Fibroblast of pulmonary artery (primary cell): ENCODE results near the gene STARD3.

Experiments used
- DNase-seq: peaks from one replicate; pipeline ENCODE4 v3.0.0-alpha.2; 2010; ENCODE audit warnings: low read depth
- H3K4me3 ChIP-seq: replicated peaks from 2 replicates; pipeline ENCODE4 v1.5.1; 2011; ENCODE audit warnings: low read depth, mild to moderate bottlenecking, control low read depth, low read length, moderate library complexity
- TF ChIP-seq, protein P1 (sequence below): IDR thresholded peaks from 2 replicates; pipeline ENCODE4 v1.5.1; 2011; ENCODE audit warnings: mild to moderate bottlenecking, control low read depth, low read length, inconsistent platforms; ENCODE audit errors: missing control alignments

Gene STARD3

DNA sequence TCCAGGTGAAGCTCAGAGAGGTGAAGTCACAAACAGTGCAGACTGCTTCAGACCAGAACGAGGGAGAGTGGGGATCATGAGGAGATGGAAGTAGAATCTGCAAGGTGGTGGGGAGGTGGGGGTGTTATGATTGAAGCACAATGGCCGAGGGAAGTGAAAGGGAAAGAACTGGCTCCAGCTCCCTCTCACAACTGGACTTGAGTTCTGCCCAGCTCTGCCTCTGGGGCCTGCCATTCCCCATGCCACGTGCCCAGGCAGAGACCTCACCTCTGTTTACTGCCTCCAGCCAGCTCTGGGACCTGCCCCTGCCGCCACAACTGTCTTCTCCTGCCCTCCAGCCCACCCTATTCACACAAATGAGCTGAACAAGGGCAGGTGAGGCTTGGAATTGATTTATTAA lies 33.8 kb downstream of the STARD3 start:
- no peak for DNase-seq
- TF ChIP-seq, protein P1, sequence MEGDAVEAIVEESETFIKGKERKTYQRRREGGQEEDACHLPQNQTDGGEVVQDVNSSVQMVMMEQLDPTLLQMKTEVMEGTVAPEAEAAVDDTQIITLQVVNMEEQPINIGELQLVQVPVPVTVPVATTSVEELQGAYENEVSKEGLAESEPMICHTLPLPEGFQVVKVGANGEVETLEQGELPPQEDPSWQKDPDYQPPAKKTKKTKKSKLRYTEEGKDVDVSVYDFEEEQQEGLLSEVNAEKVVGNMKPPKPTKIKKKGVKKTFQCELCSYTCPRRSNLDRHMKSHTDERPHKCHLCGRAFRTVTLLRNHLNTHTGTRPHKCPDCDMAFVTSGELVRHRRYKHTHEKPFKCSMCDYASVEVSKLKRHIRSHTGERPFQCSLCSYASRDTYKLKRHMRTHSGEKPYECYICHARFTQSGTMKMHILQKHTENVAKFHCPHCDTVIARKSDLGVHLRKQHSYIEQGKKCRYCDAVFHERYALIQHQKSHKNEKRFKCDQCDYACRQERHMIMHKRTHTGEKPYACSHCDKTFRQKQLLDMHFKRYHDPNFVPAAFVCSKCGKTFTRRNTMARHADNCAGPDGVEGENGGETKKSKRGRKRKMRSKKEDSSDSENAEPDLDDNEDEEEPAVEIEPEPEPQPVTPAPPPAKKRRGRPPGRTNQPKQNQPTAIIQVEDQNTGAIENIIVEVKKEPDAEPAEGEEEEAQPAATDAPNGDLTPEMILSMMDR: no peak
- H3K4me3 ChIP-seq: no peak overlapping the region

DNA sequence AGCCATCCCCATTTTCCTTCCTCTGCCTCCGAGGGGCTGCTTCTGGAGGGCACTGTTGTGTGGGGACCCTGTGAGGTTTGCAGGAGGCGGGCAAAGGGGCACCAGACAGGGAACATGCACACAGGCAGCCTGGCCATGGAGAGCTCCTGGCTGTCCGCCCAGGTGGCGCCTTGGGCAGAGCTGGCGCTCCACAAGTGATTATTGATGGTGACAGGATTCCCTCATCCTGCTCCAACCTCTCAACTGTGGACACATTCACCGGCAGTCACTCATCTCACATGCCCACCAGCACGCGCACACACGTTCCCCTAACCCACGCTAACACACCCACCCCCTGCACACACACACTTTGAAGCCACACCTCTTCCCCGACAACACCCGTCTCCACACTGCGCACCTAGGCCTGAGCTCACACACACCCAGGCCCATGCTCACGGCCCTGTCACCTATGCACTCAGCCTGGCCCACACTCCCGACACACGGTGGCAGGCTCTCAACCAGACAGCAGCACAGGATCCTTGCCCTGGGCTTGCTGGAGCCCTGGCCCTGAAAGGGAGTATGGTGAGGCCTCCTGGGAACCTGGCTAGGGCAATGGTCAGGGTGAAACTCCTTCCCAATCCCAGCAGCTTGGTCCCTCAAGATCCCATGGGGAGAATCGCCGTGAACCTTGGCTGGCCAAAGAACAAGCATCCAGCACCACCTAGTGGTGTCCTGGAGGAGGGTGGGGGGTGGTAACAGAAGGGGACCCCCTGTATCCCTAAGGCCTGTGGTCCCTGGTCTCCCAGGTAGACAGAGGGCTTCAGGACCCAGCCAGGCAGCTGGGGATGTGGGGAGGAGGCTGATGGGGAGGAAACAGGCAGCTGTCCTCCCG lies 34.9 kb downstream of the STARD3 start:
- H3K4me3 ChIP-seq: no peak overlapping the region
- TF ChIP-seq, protein P1: peak; percentile 66
- DNase-seq: peak; percentile 46

DNA sequence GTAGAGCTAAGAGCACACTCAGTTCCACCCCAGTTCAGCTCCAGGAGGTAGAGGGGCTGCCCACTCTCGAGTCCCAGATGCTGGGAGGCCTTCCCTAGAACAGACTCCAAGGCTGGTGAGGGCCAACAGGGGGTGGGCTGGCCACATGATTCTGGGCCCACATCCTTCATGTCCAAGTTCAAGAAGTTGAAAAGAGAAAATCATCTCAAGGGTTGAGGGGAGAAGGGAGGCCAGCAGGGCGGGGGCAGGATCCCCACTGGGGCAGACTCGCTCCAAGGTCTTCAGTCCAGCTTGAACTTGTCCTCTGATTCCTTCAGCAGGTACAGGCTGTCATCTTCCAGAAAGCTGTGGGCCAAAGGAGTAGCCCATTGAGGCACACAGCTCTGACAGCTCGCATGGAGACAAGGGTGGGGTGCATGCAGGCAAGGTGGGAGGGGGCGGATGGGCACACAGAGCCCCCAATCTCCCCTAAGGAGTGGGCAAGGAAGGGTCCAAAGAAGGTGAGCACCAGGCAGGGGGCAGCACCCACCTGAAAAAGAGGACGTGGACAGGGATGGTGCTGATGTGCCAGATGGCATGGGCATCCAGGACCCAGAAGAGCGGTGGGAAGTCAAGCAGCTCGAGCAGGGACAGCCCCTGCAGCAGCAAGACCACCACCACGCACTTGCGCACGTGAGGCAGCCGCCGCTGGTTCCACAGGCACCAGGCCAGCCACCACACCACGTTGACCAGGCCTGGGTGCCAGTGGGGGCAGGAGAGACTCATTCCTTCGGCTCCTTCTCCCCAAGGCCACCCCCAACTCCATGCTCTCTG lies 35.8 kb downstream of the STARD3 start:
- no peak for DNase-seq
- TF ChIP-seq, protein P1: no peak
- no peak overlapping the region for H3K4me3 ChIP-seq

DNA sequence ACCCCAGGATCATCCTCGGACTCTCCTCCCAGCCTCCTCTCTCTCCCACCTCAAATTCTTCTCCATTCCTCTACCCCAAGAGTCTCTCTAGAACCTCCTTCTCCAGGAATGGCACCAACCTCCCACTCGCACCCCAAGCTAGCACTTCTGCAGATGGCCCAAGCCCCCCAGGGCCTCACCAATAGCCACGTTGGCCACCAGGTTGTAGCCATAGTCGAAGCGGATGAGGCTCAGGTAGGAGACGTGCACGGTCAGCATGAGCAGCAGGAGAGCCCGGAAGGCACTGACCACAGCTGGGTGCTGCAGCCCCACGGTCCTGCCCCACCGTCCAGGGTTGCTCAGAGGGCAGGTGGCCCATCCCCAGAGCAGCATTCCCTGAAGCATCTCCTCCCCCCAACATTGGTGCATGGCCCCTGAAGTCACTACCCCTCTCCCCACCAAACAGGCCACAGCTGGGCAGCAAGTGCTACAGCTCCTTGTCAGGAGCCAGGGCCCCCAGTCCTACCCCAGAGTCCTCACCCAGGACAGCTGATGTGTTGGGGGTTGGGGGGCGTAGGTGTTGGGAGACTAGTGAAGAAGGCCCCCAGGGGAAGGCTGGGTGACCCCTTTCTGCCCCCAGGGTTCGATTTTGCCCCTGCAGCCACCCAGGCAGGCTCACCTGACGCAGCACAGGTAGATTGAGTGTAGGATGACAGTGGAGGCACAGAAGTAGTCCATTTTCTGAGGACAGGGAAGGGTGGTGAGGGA lies 36.6 kb downstream of the STARD3 start:
- H3K4me3 ChIP-seq: no peak overlapping the region
- DNase-seq: no peak
- TF ChIP-seq, protein P1: no peak

DNA sequence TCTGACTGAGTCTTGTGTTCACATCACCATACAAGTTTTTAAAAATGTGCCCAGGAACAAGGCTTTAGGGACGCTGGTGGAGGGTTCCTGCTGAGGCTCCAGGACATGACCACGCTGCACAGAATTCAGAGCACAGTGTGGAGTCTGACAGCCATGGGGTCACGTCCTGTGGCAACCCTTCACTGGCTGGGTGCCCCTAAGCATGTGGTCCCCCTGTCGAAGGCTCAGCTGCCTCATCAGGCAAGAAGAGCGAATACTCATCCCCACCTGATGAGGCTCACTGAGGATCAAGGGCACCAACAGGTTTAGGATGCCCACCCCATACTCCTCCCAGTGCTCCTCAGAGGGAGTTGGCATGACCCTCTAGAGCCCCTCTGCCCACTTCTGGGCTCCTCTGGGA lies 37.2 kb downstream of the STARD3 start:
- DNase-seq: no peak
- TF ChIP-seq, protein P1: no peak
- H3K4me3 ChIP-seq: no peak overlapping the region

DNA sequence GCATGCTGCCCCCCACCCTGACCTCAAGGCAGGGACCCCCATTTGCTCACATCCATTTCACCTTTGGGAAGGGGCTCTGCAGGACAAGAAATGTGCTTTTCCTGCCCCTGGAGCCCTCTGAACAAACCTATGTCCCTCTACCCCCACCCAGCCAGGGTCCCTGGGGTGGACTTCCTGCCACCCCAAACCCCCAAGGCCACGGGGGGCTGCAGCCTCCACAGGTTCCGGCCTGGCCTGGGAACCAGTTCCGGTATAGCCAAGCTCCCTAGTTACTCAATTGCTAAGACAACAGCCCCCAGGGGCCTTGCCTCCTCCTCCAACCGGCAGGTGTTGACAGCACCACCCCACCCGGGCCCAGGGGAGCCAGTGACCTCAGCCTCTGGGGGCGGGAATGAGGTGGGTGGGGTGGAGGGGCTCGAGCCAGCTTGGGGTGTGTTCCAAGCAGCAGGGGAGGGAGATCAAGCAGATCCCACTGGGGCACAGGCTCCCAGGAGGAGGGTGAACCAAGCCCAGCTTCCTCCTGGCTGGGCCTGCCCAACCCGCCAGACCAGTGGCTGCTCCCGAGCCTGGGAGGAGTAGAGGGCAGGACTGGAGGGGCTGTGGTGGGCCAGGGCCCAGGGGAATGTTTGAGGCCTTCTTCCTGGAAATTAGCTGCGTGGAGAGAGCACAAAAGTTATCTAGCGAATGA lies 37.9 kb downstream of the STARD3 start:
- TF ChIP-seq, protein P1: no peak
- DNase-seq: no peak
- no peak overlapping the region for H3K4me3 ChIP-seq
